IPS DF 4.7 (cell line): ENCODE data around the gene PAMR1.

Source experiments
- DNase-seq: peaks from one replicate; pipeline ENCODE4 v3.0.0-alpha.2; 2013; ENCODE audit warnings: low spot score; ENCODE audit errors: extremely low read depth

The PAMR1 gene

GRCh38 chr11:35459489-35459888, 65.9 kb downstream of the PAMR1 start:
- no peak for DNase-seq

- no peak for DNase-seq
Measured at GRCh38 chr11:35458846-35459245, 66.6 kb downstream of the PAMR1 start.

DNA sequence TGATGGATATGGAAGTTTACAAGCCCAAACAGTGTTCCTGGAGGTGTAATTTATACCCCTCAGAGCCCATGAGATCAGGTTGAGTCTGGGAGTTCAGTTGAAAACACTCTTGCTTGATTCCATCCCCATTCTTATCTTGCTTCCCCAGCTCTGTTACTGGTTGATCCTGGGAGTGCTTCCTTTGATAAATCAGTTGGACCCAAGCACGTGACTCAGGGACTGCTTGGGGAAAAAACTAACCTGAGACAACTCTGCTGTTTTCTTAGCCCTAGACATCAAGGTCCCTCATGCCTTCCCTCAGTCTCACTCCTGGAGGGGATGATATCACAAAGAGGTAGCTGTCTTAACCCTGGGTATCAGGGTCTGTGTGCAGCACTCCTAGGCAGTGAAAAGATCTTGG, 71.1 kb downstream of the PAMR1 start:
- no peak for DNase-seq

- DNase-seq, result no peak
Measured at GRCh38 chr11:35436581-35437250, 88.7 kb downstream of the PAMR1 start.

DNA sequence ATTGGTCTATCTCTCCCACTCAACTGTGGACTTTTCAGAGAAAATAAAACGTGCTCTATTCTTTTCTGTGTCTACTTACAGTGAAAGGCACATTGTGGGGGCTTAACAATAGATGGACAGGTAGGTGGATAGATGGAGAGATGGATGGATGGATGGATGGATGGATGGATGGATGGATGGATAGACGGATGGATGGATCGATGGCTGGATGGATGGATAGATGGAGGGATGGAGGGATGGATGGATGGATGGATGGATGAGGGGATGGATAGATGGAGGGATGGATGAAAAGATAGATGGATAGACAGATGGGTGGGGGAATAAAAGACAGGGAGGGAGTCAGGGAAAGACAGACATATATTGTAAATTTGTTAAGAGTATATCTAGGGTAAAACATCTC, 91.8 kb downstream of the PAMR1 start:
- no peak for DNase-seq

DNA sequence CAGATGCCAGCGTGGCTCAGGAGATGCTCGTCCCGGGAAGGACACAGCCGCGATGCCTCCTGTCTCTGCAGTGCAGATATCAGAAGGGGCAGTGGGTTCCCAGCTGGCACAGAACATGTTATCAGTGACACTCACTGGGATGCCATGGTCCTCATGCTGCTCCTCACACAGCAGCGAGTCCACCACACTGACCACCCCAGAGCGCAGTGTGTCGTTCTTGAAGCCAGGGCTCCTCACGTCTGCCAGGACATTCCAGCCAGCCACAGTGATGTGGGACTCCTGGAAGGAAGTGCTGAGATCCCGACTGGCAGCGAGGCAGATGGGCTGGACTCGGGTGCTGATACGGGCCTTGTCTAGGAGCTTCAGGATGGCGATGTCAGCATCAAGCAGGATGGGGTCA, 93.0 kb downstream of the PAMR1 start:
- DNase-seq, result no peak

DNA sequence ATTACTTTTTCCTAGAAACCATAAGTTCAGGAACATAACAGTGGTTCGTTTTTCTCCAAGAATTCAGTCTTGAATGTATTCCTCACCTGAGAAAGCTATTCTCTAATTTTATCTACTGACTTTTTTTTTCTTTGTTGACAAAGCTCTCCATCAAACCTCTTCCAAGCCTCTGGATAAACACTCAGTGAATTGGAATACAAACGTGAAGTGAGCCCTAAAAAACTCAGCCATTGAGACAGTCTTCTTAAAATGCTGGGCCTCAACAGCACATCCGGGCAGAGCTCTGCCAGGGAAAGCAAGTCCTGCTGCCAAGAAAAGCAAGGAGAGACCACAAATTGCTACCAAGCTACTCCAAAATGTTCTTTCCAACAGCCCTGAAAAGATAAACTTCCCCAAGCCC, 98.3 kb downstream of the PAMR1 start:
- no peak for DNase-seq

GRCh38 chr11:35426351-35426750, 99.1 kb downstream of the PAMR1 start:
- DNase-seq, result no peak

- DNase-seq, result no peak
Measured at GRCh38 chr11:35425603-35426212, 99.7 kb downstream of the PAMR1 start.

- DNase-seq, result no peak
Measured at GRCh38 chr11:35424157-35424940, 101.1 kb downstream of the PAMR1 start.

- DNase-seq, result no peak
Measured at GRCh38 chr11:35420371-35420770, 105.0 kb downstream of the PAMR1 start.

DNA sequence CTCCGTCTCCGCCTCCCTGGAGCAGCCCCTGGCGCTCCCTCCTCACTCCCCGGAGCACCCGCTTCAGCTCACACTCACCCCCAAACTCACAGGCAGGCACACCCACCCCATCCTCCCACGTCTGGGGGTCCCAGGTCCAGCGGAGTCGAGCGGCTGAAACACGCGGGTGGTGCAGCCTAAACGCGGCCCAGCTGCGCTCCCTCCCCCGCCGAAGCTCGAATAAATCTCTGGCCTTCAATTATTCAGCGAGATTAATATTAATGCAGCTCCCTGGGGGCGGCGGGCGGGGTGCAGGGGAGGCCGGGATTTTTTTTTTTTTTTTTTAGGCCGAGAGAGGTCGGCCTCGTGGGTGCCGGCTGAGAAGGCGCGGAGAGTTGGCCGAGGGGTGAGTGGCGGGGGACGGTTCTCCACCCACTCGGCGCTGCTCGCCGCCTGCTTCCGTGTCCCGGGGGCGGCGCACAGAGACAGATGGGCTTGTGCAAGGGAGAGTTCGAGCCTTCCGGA, 105.5 kb downstream of the PAMR1 start:
- no peak for DNase-seq

DNA sequence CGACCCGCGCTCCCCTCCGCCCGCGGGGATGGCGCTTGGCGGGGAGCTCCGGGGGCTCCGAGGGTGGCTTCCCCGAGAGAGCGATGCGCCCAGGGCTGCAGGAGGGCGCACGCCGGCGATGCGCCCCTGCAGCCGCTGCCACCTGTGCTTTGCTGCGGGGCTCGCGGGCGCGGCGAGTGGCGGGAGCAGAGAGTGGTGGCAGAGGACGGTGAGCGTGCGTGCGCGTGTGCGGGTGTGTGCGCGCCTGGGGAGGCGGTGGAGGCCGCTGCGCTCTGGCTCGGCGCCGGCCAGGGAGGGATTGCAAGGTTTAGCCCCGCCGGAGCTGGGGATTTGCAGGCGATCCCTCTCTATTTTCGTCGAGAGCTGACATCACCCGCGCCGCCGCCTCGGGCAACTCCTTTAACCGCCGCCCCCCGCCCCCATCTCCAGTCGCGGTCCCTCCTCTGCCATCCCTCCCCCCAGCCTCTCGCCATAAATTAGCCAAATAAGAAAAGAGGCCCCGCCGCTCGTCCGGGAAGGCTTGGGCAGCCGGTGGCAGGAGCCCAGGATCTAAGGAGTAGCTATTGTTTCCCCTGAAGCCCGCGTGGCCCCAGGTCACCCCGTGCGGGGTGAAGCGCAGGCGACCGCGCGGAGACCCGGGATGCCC, 106.1 kb downstream of the PAMR1 start, which contains the start of gene SLC1A2:
SLC1A2 (minus strand) TSS at position 375 of the 646 bp plus-strand sequence. CDS start 592 bp downstream, outside the sequence.
- DNase-seq, result no peak

DNA sequence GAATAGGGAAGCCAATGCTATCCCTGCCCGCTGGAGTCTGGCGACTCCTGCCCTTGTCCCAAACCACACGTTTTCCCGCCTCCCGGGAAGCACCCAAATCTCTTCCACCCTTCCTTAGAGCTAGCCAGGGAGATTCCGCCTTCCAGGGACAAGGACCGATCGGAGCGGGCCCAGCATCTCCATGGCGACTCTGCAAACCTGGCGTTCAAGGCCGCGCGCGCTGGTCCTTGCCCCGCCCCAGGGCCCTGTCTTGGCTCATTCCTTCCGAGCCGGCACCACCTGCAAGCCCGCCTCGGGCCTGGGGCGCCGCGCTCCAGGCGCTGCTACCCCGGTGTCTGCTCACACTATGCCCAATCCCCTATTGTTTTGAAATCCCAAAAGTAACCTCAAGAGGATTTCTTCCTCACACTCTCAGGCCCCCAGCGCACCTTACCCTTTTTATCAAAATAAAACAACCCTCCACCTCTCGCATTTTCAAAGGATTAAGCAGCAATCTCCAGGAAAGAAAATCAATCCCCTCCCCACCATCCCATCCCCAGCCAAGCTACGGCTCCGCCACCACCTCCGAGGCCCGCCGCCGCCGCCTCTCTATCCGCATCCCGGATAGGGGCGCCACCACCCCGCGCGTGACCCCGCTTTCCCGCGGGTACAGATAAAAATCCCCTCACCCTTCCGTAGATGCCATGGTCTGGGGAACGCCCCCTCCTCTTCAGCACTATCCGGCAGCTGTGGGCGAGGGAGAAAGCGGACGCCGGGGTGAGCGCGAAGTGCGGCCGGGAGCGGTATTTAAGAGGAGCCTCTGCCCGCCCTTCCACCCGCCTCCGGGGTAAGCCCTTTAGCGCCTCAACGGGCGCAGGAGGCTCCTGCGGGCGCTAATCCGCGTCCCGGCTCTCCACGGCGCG, 106.9 kb downstream of the PAMR1 start:
- DNase-seq, result no peak

DNA sequence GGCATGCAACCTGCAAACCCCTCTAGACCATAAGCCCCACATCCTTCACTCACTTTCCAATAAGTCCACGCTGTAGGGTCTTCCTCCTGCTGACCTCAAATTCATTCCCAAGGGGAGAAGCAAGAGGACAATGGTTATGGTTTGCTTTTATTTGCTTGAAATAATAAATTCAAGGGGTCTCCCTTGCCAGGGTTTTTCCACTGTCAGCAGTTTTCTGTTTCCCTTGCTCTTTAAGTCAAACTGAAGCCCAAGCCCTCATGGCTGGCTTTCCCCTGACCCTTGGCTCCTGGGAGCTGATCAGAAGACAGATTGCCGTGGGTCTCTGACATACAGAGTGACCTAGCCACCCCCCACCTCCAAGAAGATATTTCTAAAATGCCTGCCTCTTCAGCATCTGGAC, 109.9 kb downstream of the PAMR1 start:
- DNase-seq, result no peak

DNA sequence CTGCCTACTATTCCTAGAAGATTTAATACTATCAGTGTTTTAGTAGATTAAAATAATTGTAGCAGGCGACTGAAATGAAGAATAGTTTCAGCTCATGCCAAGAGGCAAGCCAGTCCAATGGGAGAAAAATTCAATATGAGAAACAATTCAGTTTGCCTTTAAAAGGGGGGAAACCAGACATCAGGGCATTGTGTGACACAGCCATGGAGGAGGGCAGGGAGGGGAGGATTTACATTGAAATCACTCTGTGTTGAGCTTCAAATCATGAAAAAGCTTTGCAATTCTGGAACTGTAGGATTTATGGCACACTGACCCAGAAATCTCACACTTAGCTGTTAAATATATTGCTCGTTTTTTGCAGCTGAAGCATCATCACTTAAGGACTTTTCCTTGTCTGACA, 110.6 kb downstream of the PAMR1 start:
- DNase-seq, result no peak

DNA sequence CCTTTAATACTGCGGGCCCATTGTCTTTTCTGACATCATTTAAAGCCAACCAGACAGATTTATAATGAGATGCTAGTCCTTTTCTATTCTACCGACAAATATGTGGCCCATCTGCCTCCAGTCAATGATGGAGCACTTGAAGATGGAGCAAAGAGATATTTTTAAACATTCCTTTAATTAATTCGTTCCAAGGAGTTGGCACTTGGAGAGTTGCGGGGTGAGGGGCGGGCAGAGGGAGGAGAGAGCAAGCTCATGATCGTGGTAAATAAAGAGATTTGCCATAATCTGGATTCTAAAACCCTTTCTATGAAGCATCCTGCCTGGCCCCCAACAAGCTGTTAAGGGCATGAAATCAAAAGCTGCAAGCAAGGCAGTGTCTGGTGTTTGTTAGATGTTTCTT, 111.1 kb downstream of the PAMR1 start:
- DNase-seq, result no peak

DNA sequence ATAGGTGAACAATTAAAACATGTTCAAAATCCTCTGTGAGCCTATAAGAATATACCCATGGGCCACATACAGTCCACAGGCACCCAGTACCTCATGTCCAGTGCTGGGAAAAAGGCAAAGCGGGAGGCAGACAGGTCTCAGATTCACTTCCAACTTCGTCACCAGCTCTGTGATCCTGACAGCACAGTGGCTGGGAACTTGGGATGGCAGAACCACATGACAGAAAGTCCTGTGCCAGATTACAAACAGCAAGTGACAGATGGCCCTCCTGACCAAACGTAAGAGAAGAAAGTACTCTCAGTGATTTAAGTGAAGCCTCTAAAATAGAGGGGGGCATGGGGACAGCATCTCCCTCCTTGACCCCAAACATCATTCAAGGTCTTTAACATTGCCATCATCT, 111.8 kb downstream of the PAMR1 start:
- no peak for DNase-seq

DNA sequence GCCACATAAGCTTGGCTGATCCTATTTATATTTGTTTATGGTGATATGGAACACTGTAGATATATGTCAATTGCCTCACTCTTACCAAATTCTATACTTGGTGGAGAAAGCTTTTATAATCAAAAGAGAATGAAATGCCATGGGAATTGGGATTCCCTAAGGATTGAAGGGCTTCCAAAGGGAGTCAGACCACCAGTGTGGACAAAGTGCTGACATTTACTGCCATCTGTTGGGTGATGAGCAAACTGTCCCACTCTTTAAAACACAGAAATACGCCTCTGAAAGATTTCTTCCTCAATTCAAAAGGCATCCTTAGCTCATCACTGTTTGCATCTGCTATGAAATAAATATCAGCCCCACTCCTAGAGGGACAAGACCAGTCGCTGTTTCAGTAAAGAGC, 113.1 kb downstream of the PAMR1 start:
- DNase-seq, result no peak

DNA sequence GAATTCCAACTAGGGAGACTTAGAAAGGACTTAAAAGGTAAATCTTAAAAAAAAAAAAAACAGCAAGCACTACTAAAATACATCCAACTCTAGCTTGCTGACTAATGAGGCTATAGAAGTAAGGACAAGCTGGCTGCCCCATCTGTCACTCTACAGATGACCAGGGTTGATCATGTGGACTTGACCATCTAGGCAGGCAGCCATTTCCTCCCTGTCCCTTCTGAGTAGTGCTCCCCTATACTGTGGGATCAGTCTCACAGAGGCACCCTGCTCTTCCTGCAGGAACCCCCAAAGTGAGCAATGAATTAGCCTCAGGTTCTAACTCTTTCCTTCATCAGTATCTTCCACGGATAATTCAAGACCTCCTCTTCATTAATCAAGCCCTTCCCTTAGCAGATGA, 118.4 kb downstream of the PAMR1 start:
- DNase-seq, result no peak

GRCh38 chr11:35404388-35404775, 121.0 kb downstream of the PAMR1 start:
- DNase-seq, result peak; percentile 38
